Natural killer cell (primary cell): ENCODE data around the gene SPOP. TPM values are rescaled to one million over a fixed set of nuclear protein-coding genes. Genes with fewer than 3 reads are reported as not detected.

Experiments used
- ATAC-seq, 3 donors: fragments of 150-1000 bp in 2 of 3; fragments of 200-7000 bp in 1 of 3; cut with Tn5 transposase; 1 replicate in 1 of 3; 2 replicates in 2 of 3; pipeline ENCODE4 v1.10.0; 2021; ENCODE audit warnings: mild to moderate bottlenecking in 2 of 3, moderate library complexity in 2 of 3
- DNase-seq, 2 donors: peaks; one replicate each; pipeline versions ENCODE4 v3.0.0 to v3.0.0-alpha.2; 2013 to 2021; ENCODE audit warnings: mixed read lengths in 1 of 2
- H3K27ac ChIP-seq: one replicate; pipeline ENCODE4 v1.5.1; 2013; ENCODE audit warnings: mild to moderate bottlenecking, low read length
- H3K27me3 ChIP-seq: one replicate; pipeline ENCODE4 v1.6.1; 2013; ENCODE audit warnings: low read length; ENCODE audit not compliant: control insufficient read depth, insufficient read depth
- H3K36me3 ChIP-seq: one replicate; pipeline ENCODE4 v1.6.1; 2013; ENCODE audit warnings: low read length; ENCODE audit not compliant: control insufficient read depth, insufficient read depth
- H3K4me1 ChIP-seq: one replicate; pipeline ENCODE4 v1.6.1; 2013; ENCODE audit warnings: low read length; ENCODE audit not compliant: control insufficient read depth, insufficient read depth
- H3K4me3 ChIP-seq: one replicate; pipeline ENCODE4 v1.5.1; 2013; ENCODE audit warnings: low read length
- H3K9me3 ChIP-seq: one replicate; pipeline ENCODE4 v1.6.1; 2013; ENCODE audit warnings: low read length; ENCODE audit not compliant: control insufficient read depth, insufficient read depth
- H3K27ac Mint-ChIP-seq, 2 donors: one replicate each; pipeline ENCODE4 v1.8.0; 2022; ENCODE audit warnings: mild to moderate bottlenecking in 2 of 2, mixed read lengths in 2 of 2, moderate library complexity in 1 of 2
- H3K27me3 Mint-ChIP-seq, 2 donors: one replicate each; pipeline ENCODE4 v1.8.0; 2022; ENCODE audit warnings: low read depth in 2 of 2, mixed read lengths in 2 of 2
- H3K36me3 Mint-ChIP-seq: one replicate; pipeline ENCODE4 v1.8.0; 2022; ENCODE audit warnings: mixed read lengths
- H3K4me1 Mint-ChIP-seq, 2 donors: one replicate each; pipeline ENCODE4 v1.8.0; 2022; ENCODE audit warnings: mixed read lengths in 2 of 2
- H3K4me3 Mint-ChIP-seq: one replicate; pipeline ENCODE4 v1.8.0; 2022; ENCODE audit warnings: mild to moderate bottlenecking, moderate library complexity, mixed read lengths
- H3K9me3 Mint-ChIP-seq, 2 donors: one replicate each; pipeline ENCODE4 v1.8.0; 2022; ENCODE audit warnings: mixed read lengths in 2 of 2
- WGBS: methylation state at CpG from one replicate; pipeline ENCODE4 v1.1.7; 2013; ENCODE audit warnings: missing lambda C conversion rate; ENCODE audit not compliant: insufficient coverage; 5-methylcytosine and 5-hydroxymethylcytosine counted together
- intact Hi-C: fragments of 100-400 bp; cut with micrococcal nuclease; formaldehyde crosslinking; loops from one replicate; pipeline ENCODE4 v1.14.2; 2022
- total RNA-seq, 4 donors: library from RNA; stranded (reverse); fragments of 120-200 nt in 1 of 4; gene quantifications; one replicate each; pipeline versions ENCODE4 v1.2.3 to v1.2.4, GENCODE V29; 2013 to 2022
- TF ChIP-seq, protein P1 (sequence below): fragments of 200-600 bp; IDR thresholded peaks from one replicate; pipeline ENCODE4 v1.8.0; 2022; ENCODE audit warnings: antibody characterized with exemption

SPOP gene
- total RNA-seq, 3 donors from 2014 or later (not counting 1 experiment from before 2014, with no cell fraction given), result 45.4 to 56.5 (median 54.7) TPM

DNA sequence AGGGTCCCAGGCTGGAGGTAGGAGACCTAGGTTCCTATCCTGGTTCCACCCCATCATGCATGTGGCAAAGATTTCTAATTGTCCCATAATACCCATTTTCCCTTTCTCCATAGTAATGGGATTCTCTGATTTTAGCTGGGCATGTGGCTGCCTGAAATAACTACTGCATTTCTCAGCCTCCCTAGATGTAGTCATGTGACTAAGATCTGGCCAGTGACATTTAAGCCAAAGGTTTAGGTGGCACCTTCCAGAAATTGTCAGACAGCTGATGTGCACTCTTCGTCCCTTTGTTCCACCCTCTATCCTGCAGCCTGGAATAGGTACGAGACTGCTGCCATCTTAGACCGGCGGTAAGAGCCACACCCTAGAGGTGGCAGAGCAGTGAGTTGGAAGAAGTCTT lies 94.0 kb downstream of the SPOP start:
- TF ChIP-seq, protein P1, sequence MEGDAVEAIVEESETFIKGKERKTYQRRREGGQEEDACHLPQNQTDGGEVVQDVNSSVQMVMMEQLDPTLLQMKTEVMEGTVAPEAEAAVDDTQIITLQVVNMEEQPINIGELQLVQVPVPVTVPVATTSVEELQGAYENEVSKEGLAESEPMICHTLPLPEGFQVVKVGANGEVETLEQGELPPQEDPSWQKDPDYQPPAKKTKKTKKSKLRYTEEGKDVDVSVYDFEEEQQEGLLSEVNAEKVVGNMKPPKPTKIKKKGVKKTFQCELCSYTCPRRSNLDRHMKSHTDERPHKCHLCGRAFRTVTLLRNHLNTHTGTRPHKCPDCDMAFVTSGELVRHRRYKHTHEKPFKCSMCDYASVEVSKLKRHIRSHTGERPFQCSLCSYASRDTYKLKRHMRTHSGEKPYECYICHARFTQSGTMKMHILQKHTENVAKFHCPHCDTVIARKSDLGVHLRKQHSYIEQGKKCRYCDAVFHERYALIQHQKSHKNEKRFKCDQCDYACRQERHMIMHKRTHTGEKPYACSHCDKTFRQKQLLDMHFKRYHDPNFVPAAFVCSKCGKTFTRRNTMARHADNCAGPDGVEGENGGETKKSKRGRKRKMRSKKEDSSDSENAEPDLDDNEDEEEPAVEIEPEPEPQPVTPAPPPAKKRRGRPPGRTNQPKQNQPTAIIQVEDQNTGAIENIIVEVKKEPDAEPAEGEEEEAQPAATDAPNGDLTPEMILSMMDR, result no peak
- Histone ChIP-seq H3K9me3 (no peaks in the 10 kb centered on the region), H3K27ac (no peak overlapping the region), H3K4me1 (no peaks in the 10 kb centered on the region), H3K4me3 (no peak overlapping the region), H3K36me3 (no peaks in the 10 kb centered on the region), H3K27me3 (no peaks in the 10 kb centered on the region)
- H3K9me3 Mint-ChIP-seq, result no peaks in the 10 kb centered on the region
- H3K4me3 Mint-ChIP-seq, result no peak overlapping the region
- ATAC-seq, result no peak
- intact Hi-C loops, result no loop called here
- no peaks in the 10 kb centered on the region for H3K36me3 Mint-ChIP-seq
- peaks cover 0 to 2% of the 10 kb centered on the region in 2 donors for H3K27me3 Mint-ChIP-seq
- no peak overlapping the region for H3K27ac Mint-ChIP-seq
- DNase-seq, result no peak
- WGBS, result 90% methylated on average over 4 of the region's 4 CpGs
- no peaks in the 10 kb centered on the region for H3K4me1 Mint-ChIP-seq

DNA sequence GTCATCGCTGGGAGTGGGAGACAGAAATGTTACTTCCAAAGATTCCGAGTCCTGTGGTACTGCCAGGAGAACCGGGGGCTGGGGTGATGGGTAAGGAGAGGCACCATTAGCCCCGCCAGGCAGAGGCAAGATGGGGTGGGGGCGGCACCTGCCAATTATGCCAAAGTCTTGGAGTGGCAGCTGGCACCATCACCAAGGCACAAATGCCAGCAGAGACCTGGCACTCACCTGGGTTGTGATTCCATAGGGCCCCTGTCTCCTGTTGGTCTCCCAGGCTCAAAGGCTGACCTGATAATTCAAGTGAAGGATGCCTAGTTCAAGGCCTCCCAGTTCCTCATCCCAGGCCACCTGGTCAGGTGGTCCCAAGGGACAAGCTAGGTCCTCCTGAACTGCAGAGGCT lies 94.7 kb downstream of the SPOP start:
- Histone ChIP-seq H3K27ac (no peak overlapping the region), H3K4me1 (no peaks in the 10 kb centered on the region), H3K36me3 (no peaks in the 10 kb centered on the region), H3K4me3 (no peak overlapping the region), H3K9me3 (no peaks in the 10 kb centered on the region), H3K27me3 (no peaks in the 10 kb centered on the region)
- ATAC-seq (no peak), DNase-seq (no peak)
- Mint-ChIP-seq H3K27ac (no peak overlapping the region), H3K4me3 (no peak overlapping the region), H3K4me1 (no peaks in the 10 kb centered on the region), H3K27me3 (peaks cover 0 to 4% of the 10 kb centered on the region in 2 donors), H3K9me3 (no peaks in the 10 kb centered on the region), H3K36me3 (no peaks in the 10 kb centered on the region)
- WGBS, result 96% methylated on average over 5 of the region's 5 CpGs
- TF ChIP-seq, protein P1, result no peak
- intact Hi-C loops, result no loop called here

DNA sequence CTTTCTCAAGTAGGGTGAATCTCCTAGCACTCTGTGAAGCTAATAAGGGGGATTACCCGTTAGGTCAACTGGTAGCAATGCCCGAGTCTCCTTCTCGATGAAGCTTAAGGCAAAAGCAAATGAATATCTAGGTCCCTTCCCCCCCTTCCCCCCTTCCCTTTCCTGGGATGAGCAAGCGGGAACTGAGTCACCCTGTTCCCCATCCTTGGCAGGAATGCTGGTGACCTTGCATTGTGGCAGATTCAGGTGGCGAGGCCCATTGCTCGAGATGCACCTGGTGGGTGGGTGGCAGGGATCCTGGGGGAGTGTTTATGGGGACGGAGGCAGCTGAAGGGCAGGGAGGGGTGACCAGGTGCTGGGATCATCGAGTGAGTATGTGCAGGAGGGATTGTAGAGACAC lies 95.1 kb downstream of the SPOP start:
- Histone ChIP-seq H3K36me3 (no peaks in the 10 kb centered on the region), H3K4me1 (no peaks in the 10 kb centered on the region), H3K4me3 (no peak overlapping the region), H3K27me3 (peaks cover under 1% of the 10 kb centered on the region), H3K9me3 (no peaks in the 10 kb centered on the region), H3K27ac (no peak overlapping the region)
- Mint-ChIP-seq H3K4me1 (no peaks in the 10 kb centered on the region), H3K9me3 (no peaks in the 10 kb centered on the region), H3K27me3 (peaks cover 4 to 6% of the 10 kb centered on the region in 2 donors), H3K4me3 (no peak overlapping the region), H3K27ac (no peak overlapping the region), H3K36me3 (no peaks in the 10 kb centered on the region)
- no peak for DNase-seq
- TF ChIP-seq, protein P1, result no peak
- no peak for ATAC-seq
- 90% methylated on average over 8 of the region's 8 CpGs for WGBS
- intact Hi-C loops, result no loop called here

DNA sequence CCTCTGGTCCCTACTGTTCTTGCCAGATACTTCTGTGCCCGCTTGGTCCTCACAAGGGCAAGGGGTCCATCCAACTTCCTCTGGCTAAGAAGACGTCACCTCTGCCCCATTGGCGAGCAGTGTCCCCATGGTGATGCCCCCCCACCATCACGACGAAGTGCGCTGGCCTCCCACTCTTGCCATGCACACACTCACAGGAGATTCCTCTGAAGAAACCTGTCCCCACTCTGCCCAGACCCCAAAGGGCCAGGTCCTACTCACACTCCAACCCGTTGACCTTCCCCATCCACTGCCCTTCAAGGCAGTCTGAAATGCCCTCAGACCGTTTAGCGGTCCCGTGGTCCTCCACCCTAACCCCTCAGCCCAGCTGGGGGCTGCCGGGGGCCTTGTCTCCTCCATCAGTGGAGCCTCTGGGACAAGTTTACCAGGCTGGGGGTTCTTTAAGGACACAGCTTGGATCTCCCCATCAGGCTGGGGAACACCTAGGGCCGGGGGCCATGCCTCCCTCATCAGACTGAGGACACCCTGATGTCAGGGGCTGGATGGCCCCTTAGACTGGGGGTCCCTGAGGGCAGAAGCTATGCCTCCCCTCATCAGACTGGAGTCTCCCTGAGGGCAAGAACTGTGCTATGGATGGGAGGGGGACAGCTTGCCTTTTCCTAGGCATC lies 95.7 kb downstream of the SPOP start:
- H3K27ac Mint-ChIP-seq, result no peak overlapping the region
- H3K4me3 Mint-ChIP-seq, result no peak overlapping the region
- Histone ChIP-seq H3K4me1 (no peaks in the 10 kb centered on the region), H3K36me3 (no peaks in the 10 kb centered on the region), H3K27ac (no peak overlapping the region), H3K4me3 (no peak overlapping the region), H3K27me3 (peaks cover 6% of the 10 kb centered on the region), H3K9me3 (no peaks in the 10 kb centered on the region)
- TF ChIP-seq, protein P1, result no peak
- H3K9me3 Mint-ChIP-seq, result no peaks in the 10 kb centered on the region
- ATAC-seq, result no peak
- H3K36me3 Mint-ChIP-seq, result no peaks in the 10 kb centered on the region
- intact Hi-C loops, result no loop called here
- peaks cover 7 to 10% of the 10 kb centered on the region in 2 donors for H3K27me3 Mint-ChIP-seq
- no peak for DNase-seq
- H3K4me1 Mint-ChIP-seq, result no peaks in the 10 kb centered on the region
- WGBS, result 89% methylated on average over 12 of the region's 12 CpGs
